ENCODE measurements around the gene NRROS. TPM values are rescaled to one million over a fixed set of nuclear protein-coding genes. Genes with fewer than 3 reads are reported as not detected.

Gene NRROS
- total and polyA plus RNA-seq, 10 of the 15 experiments (the other 5 are each of a cell fraction or from before 2014, with no cell fraction given), result 0.35 to 42.2 (median 12.6) TPM

- TF ChIP-seq ELK1 (IDR thresholded peaks at IDR 0.05; ENCODE audit: low read depth, low read length) (no peak), REST (IDR thresholded peaks at IDR 0.05; ENCODE audit: low read depth, low read length) (no peak), USF2 (IDR thresholded peaks at IDR 0.05; ENCODE audit: borderline replicate concordance, low read depth, low read length) (peak; percentile 67), RELB (IDR thresholded peaks at IDR 0.05; ENCODE audit: low read depth) (peak; percentile 99), GABPA (IDR thresholded peaks at IDR 0.05; ENCODE audit: low read depth) (no peak), BCL3 (IDR thresholded peaks at IDR 0.05; ENCODE audit: borderline replicate concordance, insufficient read depth, low read depth, low read length, poor library complexity, severe bottlenecking) (peak; percentile 76), LARP7 (IDR thresholded peaks at IDR 0.05) (peak; percentile 66; the same call in 1 of the 2 replicates), BCL11A (IDR thresholded peaks at IDR 0.05; ENCODE audit: low read depth, low read length) (peak; percentile 95), EZH2 (IDR thresholded peaks at IDR 0.05; ENCODE audit: borderline replicate concordance, control insufficient read depth, low read depth, low read length) (no peak), IKZF1 (conservative IDR thresholded peaks at IDR 0.05) (peak; percentile 99), EED (IDR thresholded peaks at IDR 0.05; ENCODE audit: low read depth) (peak; percentile 97), NFXL1 (IDR thresholded peaks at IDR 0.05; ENCODE audit: borderline replicate concordance) (no peak), TCF3 (IDR thresholded peaks at IDR 0.05; ENCODE audit: borderline replicate concordance, insufficient read depth, low read depth, low read length) (peak; percentile 83; the same call in 1 of the 2 replicates), KLF5 (IDR thresholded peaks at IDR 0.05; ENCODE audit: partially characterized antibody) (peak; percentile 88), YBX1 (IDR thresholded peaks at IDR 0.05) (no peak), ZBED1 (IDR thresholded peaks at IDR 0.05; ENCODE audit: borderline replicate concordance) (peak; percentile 93; the same call in 1 of the 2 replicates), MEF2A (IDR thresholded peaks at IDR 0.05; ENCODE audit: insufficient read depth, low read depth, low read length) (0 out of 2 replicates have a peak, but pooled peaks have one; percentile 45), SIX5 (IDR thresholded peaks at IDR 0.05; ENCODE audit: low read depth, low read length, severe bottlenecking) (no peak), POU2F2 (IDR thresholded peaks at IDR 0.05; ENCODE audit: borderline replicate concordance, low read depth, low read length) (peak; percentile 88)
Observed at GRCh38 chr3:196643201-196643749, 3.8 kb downstream of the NRROS start (continued).

Data from GM12878 (cell line).